K562 (cell line): Measurements from ENCODE around the gene ARHGAP25. TPM values are rescaled to one million over a fixed set of nuclear protein-coding genes. Genes with fewer than 3 reads are reported as not detected.

Experiments
- ATAC-seq: fragments of 200-7000 bp; cut with Tn5 transposase; 3 replicates; pipeline ENCODE4 v1.9.1; 2020; ENCODE audit warnings: moderate library complexity
- BruUV-seq: library from RNA; stranded (reverse); fragments of 400-500 nt; replicated peaks from 2 replicates; lab custom pipeline; 2021; lab: Mats Ljungman, UMichigan
- CTCF ChIA-PET: fragments of 300-600 bp; formaldehyde crosslinking; extraction: SDS; loops from one replicate; lab custom pipeline; 2021; ENCODE audit warnings: low intra/inter-chr PET ratio; lab: Yijun Ruan, JAX
- POLR2A ChIA-PET: fragments of 300-600, 350-650 bp; sonication (Branson Sonifier 250); formaldehyde crosslinking; extraction: SDS; loops from one replicate; lab custom pipeline; 2021; ENCODE audit warnings: antibody characterized with exemption, inconsistent platforms; lab: Yijun Ruan, JAX
- DNase-seq, 4 experiments: peaks; one replicate each; pipeline versions ENCODE4 v3.0.0 to v3.0.0-alpha.2; 2011 to 2018; ENCODE audit warnings: low spot score in 3 of 4, mixed read lengths in 3 of 4; ENCODE audit errors: extremely low read depth in 1 of 4
- FAIRE-seq: peaks from 2 replicates; lab custom pipeline; 2011; peaks lifted over from hg19 to GRCh38; lab: Jason Lieb, UNC
- H2AFZ ChIP-seq: 2 replicates; pipeline ENCODE4 v1.6.0; 2011; ENCODE audit warnings: low read depth, low read length, control low read depth, inconsistent platforms
- H3K27ac ChIP-seq: fragments of 200-600 bp; 3 replicates; pipeline ENCODE4 v1.8.0; 2011; ENCODE audit warnings: low read depth, mild to moderate bottlenecking, control low read depth, inconsistent platforms, low read length, moderate library complexity, mixed read lengths; ENCODE audit errors: extremely low read depth
- H3K27me3 ChIP-seq, 2 experiments: fragments of 300-600 bp in 1 of 2; 2 replicates in 1 of 2; 3 replicates in 1 of 2; pipeline versions ENCODE4 v1.6.0 to v1.8.0; 2011; ENCODE audit warnings: inconsistent platforms in 2 of 2, low read length in 2 of 2, mild to moderate bottlenecking in 1 of 2, mixed read lengths in 1 of 2, moderate library complexity in 1 of 2; ENCODE audit not compliant: control insufficient read depth in 2 of 2, insufficient read depth in 2 of 2
- H3K36me3 ChIP-seq: fragments of 300-600 bp; 3 replicates; pipeline ENCODE4 v1.8.0; 2011; ENCODE audit warnings: mild to moderate bottlenecking, low read length, inconsistent platforms; ENCODE audit not compliant: control insufficient read depth, insufficient read depth
- H3K4me1 ChIP-seq, 2 experiments: fragments of 200-600 bp in 1 of 2; replicated peaks in 1 of 2; 2 replicates in 1 of 2; 3 replicates in 1 of 2; pipeline versions ENCODE4 v1.5.1 to v1.8.0; 2011; ENCODE audit warnings: inconsistent platforms in 2 of 2, low read length in 2 of 2, mild to moderate bottlenecking in 1 of 2, mixed read lengths in 1 of 2, moderate library complexity in 1 of 2; ENCODE audit not compliant: control insufficient read depth in 2 of 2, insufficient read depth in 2 of 2
- H3K4me2 ChIP-seq: 2 replicates; pipeline ENCODE4 v1.6.1; 2011; ENCODE audit warnings: low read length, control low read depth, inconsistent platforms, mixed read lengths; ENCODE audit not compliant: insufficient read depth
- H3K4me3 ChIP-seq: fragments of 200-600 bp; sonication (generic), shearing (Covaris generic); 2 replicates; pipeline ENCODE4 v1.5.1; 2016; ENCODE audit warnings: control low read depth, inconsistent platforms
- H3K79me2 ChIP-seq: fragments of 200-600 bp; 3 replicates; pipeline ENCODE4 v1.8.0; 2011; ENCODE audit warnings: low read length, inconsistent platforms; ENCODE audit not compliant: control insufficient read depth, insufficient read depth
- H3K9ac ChIP-seq, 2 experiments: 2 replicates each; pipeline versions ENCODE4 v1.6.0 to v1.6.1; 2011; ENCODE audit warnings: low read depth in 2 of 2, low read length in 2 of 2, control low read depth in 1 of 2, inconsistent platforms in 1 of 2, mild to moderate bottlenecking in 1 of 2, mixed read lengths in 1 of 2; ENCODE audit not compliant: insufficient read depth in 1 of 2
- H3K9me1 ChIP-seq: one replicate; pipeline ENCODE4 v1.6.0; 2011; ENCODE audit warnings: inconsistent platforms, mild to moderate bottlenecking, low read length, moderate library complexity; ENCODE audit not compliant: control insufficient read depth, insufficient read depth
- H3K9me3 ChIP-seq: replicated peaks from 2 replicates; pipeline ENCODE4 v1.5.1; 2011; ENCODE audit warnings: low read depth, low read length, inconsistent platforms; ENCODE audit not compliant: control insufficient read depth, insufficient read depth
- H4K20me1 ChIP-seq: replicated peaks from 2 replicates; pipeline ENCODE4 v1.6.1; 2011; ENCODE audit warnings: low read length, inconsistent platforms, mixed read lengths; ENCODE audit not compliant: control insufficient read depth, insufficient read depth
- CBX8 ChIP-seq: fragments of 200-600 bp; sonication (generic); IDR thresholded peaks from 2 replicates; pipeline ENCODE4 v1.6.1; 2012; ENCODE audit warnings: borderline replicate concordance, mixed run types, low read depth, mild to moderate bottlenecking, moderate library complexity, mixed read lengths, low read length, control low read depth, inconsistent platforms; ENCODE audit not compliant: poor library complexity, severe bottlenecking; ENCODE audit errors: extremely low read depth
- CEBPG ChIP-seq, 3 experiments: fragments of 200-800 bp in 1 of 3; sonication (Bioruptor generic) in 1 of 3; sonication (generic) in 1 of 3; formaldehyde crosslinking in 1 of 3; IDR thresholded peaks in 2 of 3; conservative IDR thresholded peaks in 1 of 3; 2 replicates each; pipeline versions ENCODE4 v1.6.1 to v1.8.0; 2016 to 2022; ENCODE audit warnings: missing compliant biosample characterization in 2 of 3, missing genetic modification characterization in 2 of 3, mild to moderate bottlenecking in 1 of 3, missing genetic modification reagents in 1 of 3
- CTCFL ChIP-seq: IDR thresholded peaks from 2 replicates; pipeline ENCODE4 v1.6.1; 2011; ENCODE audit warnings: borderline replicate concordance, low read depth, mild to moderate bottlenecking, moderate library complexity, low read length; ENCODE audit not compliant: insufficient read depth, poor library complexity, severe bottlenecking
- E2F3 ChIP-seq: fragments of 250-450 bp; sonication (Bioruptor Pico); IDR thresholded peaks from 2 replicates; pipeline ENCODE4 v1.4.0; 2020; ENCODE audit warnings: mild to moderate bottlenecking
- EWSR1 ChIP-seq: fragments of 450-650 bp; IDR thresholded peaks from 2 replicates; pipeline ENCODE4 v1.6.1; 2018; ENCODE audit warnings: borderline replicate concordance, mild to moderate bottlenecking, low read depth, moderate library complexity; ENCODE audit not compliant: partially characterized antibody
- HMGN3 ChIP-seq: IDR thresholded peaks from 2 replicates; pipeline ENCODE4 v1.6.1; 2011; ENCODE audit warnings: borderline replicate concordance, low read depth, mild to moderate bottlenecking, mixed read lengths, low read length; ENCODE audit not compliant: insufficient read length; ENCODE audit errors: extremely low read depth
- MXD1 ChIP-seq: fragments of 250-450 bp; sonication (Bioruptor Pico); IDR thresholded peaks from 2 replicates; pipeline ENCODE4 v1.8.0; 2021; ENCODE audit warnings: borderline replicate concordance, mild to moderate bottlenecking, moderate library complexity; ENCODE audit not compliant: poor library complexity, severe bottlenecking
- NFIC ChIP-seq: fragments of 450-650 bp; IDR thresholded peaks from 2 replicates; pipeline ENCODE4 v1.6.1; 2017; ENCODE audit warnings: mild to moderate bottlenecking, inconsistent platforms
- TBP ChIP-seq: optimal IDR thresholded peaks from 2 replicates; pipeline ENCODE3; 2011; ENCODE audit warnings: low read depth, low read length, improper control_type of control experiment
- VEZF1 ChIP-seq: fragments of 200-800 bp; sonication (Bioruptor generic); IDR thresholded peaks from 2 replicates; pipeline ENCODE4 v1.6.1; 2017; ENCODE audit warnings: missing genetic modification characterization, missing compliant biosample characterization
- ZNF217 ChIP-seq: sonication (generic); formaldehyde crosslinking; IDR thresholded peaks from 2 replicates; pipeline ENCODE4 v1.8.0; 2022; ENCODE audit warnings: mild to moderate bottlenecking, missing genetic modification reagents
- ZNF780A ChIP-seq: fragments of 250-450 bp; sonication (Bioruptor Pico); IDR thresholded peaks from 2 replicates; pipeline ENCODE4 v1.5.0; 2021; ENCODE audit warnings: mild to moderate bottlenecking
- WGBS: fragments of 100-300 bp; shearing (Covaris generic); methylation state at CpG from one replicate; pipeline ENCODE4 v1.1.6; 2016; ENCODE audit warnings: low coverage, mixed read lengths; ENCODE audit not compliant: insufficient coverage; ENCODE audit errors: missing lambda C conversion rate; 5-methylcytosine and 5-hydroxymethylcytosine counted together
- in situ Hi-C: fragments of 300-500 bp; cut with MboI; formaldehyde crosslinking; loops from 4 replicates; pipeline ENCODE4 v1.15.0; 2018; ENCODE audit warnings: inconsistent platforms, mixed read lengths
- intact Hi-C: fragments of 100-400 bp; cut with micrococcal nuclease; formaldehyde crosslinking; loops from 2 replicates; pipeline ENCODE4 v1.14.2; 2022
- polyA plus RNA-seq, 8 experiments: library from polyadenylated mRNA; depleted of rRNA in 4 of 8; stranded (reverse) in 5 of 8; unstranded in 3 of 8; fragments of >200 nt; fragmentation: Nextera tagmentation in 2 of 8; fragmentation: Illumina TruSeq in 1 of 8; extraction: Ambion mirVana in 2 of 8; extraction: Trizol in 1 of 8; gene quantifications; 2 replicates each; pipeline versions ENCODE4 v1.2.1 to v1.2.3, GENCODE V29; 2011 to 2014; ENCODE audit warnings: inconsistent platforms in 1 of 8, missing spikeins in 1 of 8
- total RNA-seq, 7 experiments: library from RNA; depleted of rRNA in 6 of 7; stranded (reverse); fragments of >200 nt in 6 of 7; fragmentation: Illumina TruSeq in 2 of 7; extraction: Trizol in 2 of 7; gene quantifications; 2 replicates each; pipeline versions ENCODE4 v1.2.1 to v1.2.3, GENCODE V29; 2011 to 2021; ENCODE audit warnings: low replicate concordance in 1 of 7
- TF ChIP-seq, protein P1 (sequence below): conservative IDR thresholded peaks from 2 replicates; pipeline ENCODE4 v1.6.1; 2011; ENCODE audit warnings: low read depth, mild to moderate bottlenecking, low read length; ENCODE audit not compliant: control insufficient read depth

Gene ARHGAP25
- total and polyA plus RNA-seq, 9 of the 15 experiments (the other 6 are each of a cell fraction or from before 2014, with no cell fraction given), result 4.9 to 14.8 (median 10.7) TPM

DNA sequence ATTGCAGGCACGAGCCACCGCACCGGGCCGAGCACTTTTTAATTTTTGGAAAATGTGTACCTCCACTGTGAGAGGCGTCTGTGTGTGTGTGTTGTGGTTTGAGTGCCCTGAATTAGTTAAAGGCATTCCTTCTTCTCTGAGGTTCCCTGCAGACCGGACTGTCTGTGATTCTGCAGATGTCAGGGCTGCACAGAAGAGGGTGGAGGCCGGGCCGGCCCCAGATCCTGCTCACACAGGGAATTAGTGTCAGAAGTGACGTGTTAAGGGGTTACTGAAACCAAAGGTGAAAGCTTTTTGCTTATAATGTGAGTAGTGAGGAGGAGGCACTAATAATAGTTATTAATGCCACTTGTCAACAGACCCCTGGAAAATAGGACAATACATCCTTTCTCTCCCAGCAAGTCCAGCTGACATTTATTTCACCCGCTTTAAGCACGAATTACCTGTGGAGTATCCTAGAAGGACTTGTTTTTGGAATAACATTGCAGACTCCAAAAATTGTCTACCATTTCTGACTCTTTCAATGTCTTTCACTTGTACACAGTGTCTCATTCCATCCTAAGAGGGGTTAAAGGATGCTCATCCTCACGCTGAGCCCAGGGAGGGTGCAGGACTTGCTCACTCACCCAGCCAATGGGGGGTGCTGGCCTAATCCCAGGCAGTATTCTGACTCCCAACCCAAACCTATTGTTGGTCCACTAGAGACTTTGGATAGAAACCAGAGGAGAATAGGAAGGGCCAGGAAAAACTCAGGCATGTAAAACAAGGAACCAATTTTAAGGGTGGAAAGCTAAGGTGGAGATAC, 16.2 kb downstream of the ARHGAP25 start:
- peaks cover 0 to 12% of the 10 kb centered on the region in 2 experiments; a peak in 2 of 5 replicates for H3K4me1 ChIP-seq
- BruUV-seq, result no TSS peak
- in situ Hi-C loops, result no loop called here
- H3K4me3 ChIP-seq, result no peak overlapping the region
- no peaks in the 10 kb centered on the region for H3K36me3 ChIP-seq
- peak overlapping the region; percentile 75; the same call in 1 of the 2 replicates for H2AFZ ChIP-seq
- H3K27ac ChIP-seq, result no peak overlapping the region
- no peak overlapping the region for H3K9ac ChIP-seq
- no peak for DNase-seq
- no peak for FAIRE-seq
- H3K27me3 ChIP-seq, result no peaks in the 10 kb centered on the region
- H3K9me1 ChIP-seq, result no peaks in the 10 kb centered on the region
- POLR2A ChIA-PET, result interaction anchor here (1.0 kb wide), 1 partner anchor 14 kb away, joined by 3 read pairs; no protein-coding TSS in a partner anchor
- WGBS, result 61% methylated on average over 10 of the region's 12 CpGs
- intact Hi-C loops, result loop anchor here (1.0 to 2.0 kb wide), 4 partner anchors 26 to 175 kb away; no protein-coding TSS in a partner anchor
- CTCF ChIA-PET, result interaction anchor here (0.5 to 2.8 kb wide), 3 partner anchors 86 to 203 kb away, joined by 4 to 24 read pairs (median 10); no protein-coding TSS in a partner anchor
- no peak overlapping the region for H3K4me2 ChIP-seq
- ATAC-seq, result no peak
- no peaks in the 10 kb centered on the region for H3K9me3 ChIP-seq
- no peaks in the 10 kb centered on the region for H3K79me2 ChIP-seq
- H4K20me1 ChIP-seq, result no peaks in the 10 kb centered on the region
- TF ChIP-seq, protein P1, sequence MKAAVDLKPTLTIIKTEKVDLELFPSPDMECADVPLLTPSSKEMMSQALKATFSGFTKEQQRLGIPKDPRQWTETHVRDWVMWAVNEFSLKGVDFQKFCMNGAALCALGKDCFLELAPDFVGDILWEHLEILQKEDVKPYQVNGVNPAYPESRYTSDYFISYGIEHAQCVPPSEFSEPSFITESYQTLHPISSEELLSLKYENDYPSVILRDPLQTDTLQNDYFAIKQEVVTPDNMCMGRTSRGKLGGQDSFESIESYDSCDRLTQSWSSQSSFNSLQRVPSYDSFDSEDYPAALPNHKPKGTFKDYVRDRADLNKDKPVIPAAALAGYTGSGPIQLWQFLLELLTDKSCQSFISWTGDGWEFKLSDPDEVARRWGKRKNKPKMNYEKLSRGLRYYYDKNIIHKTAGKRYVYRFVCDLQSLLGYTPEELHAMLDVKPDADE, result no peak
- TF ChIP-seq NFIC (no peak), VEZF1 (CRISPR knock-in tag) (no peak), EWSR1 (no peak), E2F3 (CRISPR knock-in tag) (no peak), CBX8 (no peak), TBP (no peak), CEBPG (CRISPR knock-in tag; IDR thresholded peaks at IDR 0.05) (no peak), CEBPG (tag; conservative IDR thresholded peaks at IDR 0.05 in 1 of 2, IDR thresholded peaks at IDR 0.05 in 1 of 2) (no peak), HMGN3 (no peak), ZNF217 (CRISPR knock-in tag) (no peak), MXD1 (CRISPR knock-in tag) (no peak), CTCFL (no peak), ZNF780A (CRISPR knock-in tag) (no peak)
